Breast epithelium (tissue), 4 donors: ENCODE data around the gene C12orf60. TPM values are rescaled to one million over a fixed set of nuclear protein-coding genes. Genes with fewer than 3 reads are reported as not detected.
"Not testable (repeated sequence)": the region's sequence is repeated elsewhere in the genome, so short reads cannot be mapped to it uniquely, and the experiment has no call there.

Experiments used
- DNase-seq, 2 donors: peaks; one replicate each; pipeline ENCODE4 v3.0.0-alpha.2; 2019; ENCODE audit warnings: low spot score in 2 of 2
- H3K27ac ChIP-seq, 2 donors: fragments of 200-600 bp; sonication (generic) in 1 of 2; one replicate each; pipeline ENCODE4 v1.5.1; 2016 to 2019; ENCODE audit warnings: mild to moderate bottlenecking in 1 of 2
- H3K27me3 ChIP-seq, 2 donors: fragments of 200-600 bp; sonication (generic) in 1 of 2; one replicate each; pipeline versions ENCODE4 v1.5.1 to v1.6.0; 2017 to 2019; ENCODE audit warnings: control low read depth in 1 of 2, mild to moderate bottlenecking in 1 of 2
- H3K36me3 ChIP-seq: fragments of 200-600 bp; one replicate; pipeline ENCODE4 v1.5.1; 2019
- H3K4me1 ChIP-seq, 2 donors: fragments of 200-600 bp; sonication (generic); one replicate each; pipeline ENCODE4 v1.5.1; 2016 to 2019; ENCODE audit warnings: control low read depth in 1 of 2
- H3K4me3 ChIP-seq, 3 donors: fragments of 200-600 bp; sonication (generic); 1 replicate in 2 of 3; 2 replicates in 1 of 3; pipeline ENCODE4 v1.5.1; 2016 to 2019; ENCODE audit warnings: mild to moderate bottlenecking in 3 of 3, moderate library complexity in 2 of 3
- H3K9me3 ChIP-seq, 2 donors: fragments of 200-600 bp; sonication (generic) in 1 of 2; one replicate each; pipeline ENCODE4 v1.5.1; 2016 to 2019; ENCODE audit warnings: control low read depth in 1 of 2
- CTCF ChIP-seq, 3 donors: fragments of 450-650 bp; IDR thresholded peaks; one replicate each; pipeline ENCODE4 v1.5.1; 2016 to 2017; ENCODE audit warnings: antibody characterized with exemption in 3 of 3, mild to moderate bottlenecking in 3 of 3, moderate library complexity in 3 of 3
- POLR2A ChIP-seq: fragments of 450-650 bp; IDR thresholded peaks from one replicate; pipeline ENCODE4 v1.6.1; 2016; ENCODE audit warnings: antibody characterized with exemption, mild to moderate bottlenecking, moderate library complexity
- POLR2AphosphoS5 ChIP-seq, 3 donors: sonication (generic); formaldehyde crosslinking; IDR thresholded peaks; one replicate each; pipeline ENCODE4 v1.6.1; 2017; ENCODE audit warnings: antibody characterized with exemption in 3 of 3
- intact Hi-C: fragments of 100-400 bp; cut with DNase I; formaldehyde crosslinking; loops from one replicate; pipeline ENCODE4 v1.15.1; 2023; ENCODE audit warnings: low total_unique reads
- total RNA-seq, 3 donors: library from RNA; depleted of rRNA; stranded (reverse); fragments of >200 nt; gene quantifications; one replicate each; pipeline ENCODE4 v1.1.0, GENCODE V29; 2016

C12orf60 gene
- total RNA-seq, result 1 to 10 TPM; 1.4 to 2.3 (median 1.6) TPM

- Histone ChIP-seq H3K27ac (peak within 1 kb of the TSS; percentile 96 to 98), H3K4me3 (peak within 1 kb of the TSS; percentile 80 to 94 (median 86)), H3K9me3 (no peaks in the 10 kb centered on the region), H3K4me1 (peaks cover 3 to 7% of the 10 kb centered on the region in 2 donors), H3K36me3 (no peaks in the 10 kb centered on the region), H3K27me3 (no peaks in the 10 kb centered on the region)
- DNase-seq, result peak; percentile 91 to 97
- intact Hi-C loops, result no loop called here
- peak; percentile 60 to 91 (median 79) for TF ChIP-seq POLR2AphosphoS5 (IDR thresholded peaks at IDR 0.05)
- TF ChIP-seq POLR2A, result peak; percentile 37
- peak in 1 of 3 donors; percentile 7 for TF ChIP-seq CTCF (IDR thresholded peaks at IDR 0.05)
Observed at GRCh38 chr12:14803011-14803829, at the start of gene C12orf60, which contains the start of gene WBP11. Gene C12orf60 (plus strand): TSS chr12:14803670. CDS start chr12:14822936, 19,266 bp downstream. Gene WBP11 (minus strand): TSS chr12:14803478. CDS start chr12:14801383, 2,095 bp downstream.

GRCh38 chr12:14756334-14757143, 46.9 kb upstream of the C12orf60 start:
- Histone ChIP-seq H3K36me3 (no peaks in the 10 kb centered on the region), H3K27ac (no peak overlapping the region), H3K9me3 (peaks cover 0 to 12% of the 10 kb centered on the region in 2 donors), H3K27me3 (no peaks in the 10 kb centered on the region), H3K4me3 (no peak overlapping the region), H3K4me1 (no peaks in the 10 kb centered on the region)
- intact Hi-C loops, result no loop called here
- TF ChIP-seq POLR2AphosphoS5 (IDR thresholded peaks at IDR 0.05), result no peak
- no peak for TF ChIP-seq POLR2A
- no peak for TF ChIP-seq CTCF (IDR thresholded peaks at IDR 0.05)
- DNase-seq, result no peak

GRCh38 chr12:14759711-14760280, 43.7 kb upstream of the C12orf60 start:
- H3K36me3 ChIP-seq, H3K27me3 ChIP-seq, H3K4me3 ChIP-seq, DNase-seq, H3K4me1 ChIP-seq, H3K27ac ChIP-seq, intact Hi-C loops: not testable (repeated sequence)
- H3K9me3 ChIP-seq, result peaks cover 0 to 12% of the 10 kb centered on the region in 2 donors

GRCh38 chr12:14765398-14765797, 38.1 kb upstream of the C12orf60 start:
- Histone ChIP-seq H3K9me3 (peaks cover 0 to 13% of the 10 kb centered on the region in 2 donors), H3K36me3 (no peaks in the 10 kb centered on the region), H3K27me3 (no peaks in the 10 kb centered on the region), H3K4me1 (no peaks in the 10 kb centered on the region), H3K4me3 (no peak overlapping the region), H3K27ac (no peak overlapping the region)
- no peak for DNase-seq
- intact Hi-C loops, result no loop called here
- TF ChIP-seq POLR2A, result no peak
- no peak for TF ChIP-seq CTCF (IDR thresholded peaks at IDR 0.05)
- no peak for TF ChIP-seq POLR2AphosphoS5 (IDR thresholded peaks at IDR 0.05)

- H3K27me3 ChIP-seq, H3K27ac ChIP-seq, H3K36me3 ChIP-seq, intact Hi-C loops, H3K4me3 ChIP-seq, DNase-seq, H3K4me1 ChIP-seq: not testable (repeated sequence)
- H3K9me3 ChIP-seq, result peaks cover 0 to 11% of the 10 kb centered on the region in 2 donors
Observed at GRCh38 chr12:14766020-14766419, 37.5 kb upstream of the C12orf60 start.
